PC-9 (cell line): ENCODE data around the gene RNF114.

ENCODE experiments used
- CTCF ChIP-seq: fragments of 200-600 bp; sonication (generic); conservative IDR thresholded peaks from 2 replicates; pipeline ENCODE4 v1.6.1; 2017; ENCODE audit warnings: mixed run types, antibody characterized with exemption, mild to moderate bottlenecking, moderate library complexity
- EZH2 ChIP-seq: fragments of 200-600 bp; sonication (generic); IDR thresholded peaks from 2 replicates; pipeline ENCODE4 v1.8.0; 2017; ENCODE audit warnings: antibody characterized with exemption, low read depth

- TF ChIP-seq EZH2 (no peak), CTCF (no peak)
These were observed 49.9 kb downstream of the RNF114 start for GRCh38 chr20:49986049-49986448.
